Ishikawa (cell line): ENCODE results near the gene SLC25A38.

Source experiments
- EP300 ChIP-seq: IDR thresholded peaks from 2 replicates; pipeline ENCODE4 v1.6.1; 2012; ENCODE audit warnings: borderline replicate concordance
- TEAD4 ChIP-seq: IDR thresholded peaks from 2 replicates; pipeline ENCODE4 v1.6.1; 2012

DNA sequence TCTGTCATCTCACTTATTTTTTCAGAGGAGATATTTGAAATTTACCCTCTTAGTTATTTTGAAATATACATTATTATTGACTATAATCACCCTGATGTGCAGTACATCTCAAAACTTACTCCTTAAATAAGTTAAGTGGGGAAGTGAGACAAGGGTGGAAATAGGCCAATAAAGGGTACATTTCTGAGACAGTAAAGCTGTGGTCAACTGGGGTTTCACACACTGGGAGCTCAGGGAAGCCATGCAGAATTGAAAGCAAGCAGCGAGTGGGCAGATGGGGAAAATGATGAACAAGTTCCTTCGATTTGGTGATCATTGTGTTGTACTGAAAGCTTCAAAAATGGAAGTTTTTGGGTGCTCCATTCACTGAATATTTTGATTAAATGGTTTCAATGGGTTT lies 62.8 kb downstream of the SLC25A38 start:
- TF ChIP-seq EP300 (no peak), TEAD4 (no peak)
